K562 (cell line): ENCODE results near the gene CDT1. TPM values are rescaled to one million over a fixed set of nuclear protein-coding genes. Genes with fewer than 3 reads are reported as not detected.

Source experiments
- BCLAF1 ChIP-seq, 2 experiments: fragments of 450-650 bp in 1 of 2; IDR thresholded peaks; 2 replicates each; pipeline ENCODE4 v1.6.1; 2011 to 2017; ENCODE audit warnings: low read depth in 2 of 2, antibody characterized with exemption in 1 of 2, borderline replicate concordance in 1 of 2, low read length in 1 of 2, mild to moderate bottlenecking in 1 of 2, mixed read lengths in 1 of 2; ENCODE audit not compliant: control insufficient read depth in 1 of 2
- BRD9 ChIP-seq: fragments of 450-650 bp; IDR thresholded peaks from 2 replicates; pipeline ENCODE4 v1.6.1; 2018; ENCODE audit warnings: low read depth; ENCODE audit not compliant: partially characterized antibody
- CBX3 ChIP-seq, 2 experiments: IDR thresholded peaks; 1 replicate in 1 of 2; 2 replicates in 1 of 2; pipeline ENCODE4 v1.6.1; 2012; ENCODE audit warnings: inconsistent platforms in 2 of 2, low read length in 2 of 2, borderline replicate concordance in 1 of 2, control low read depth in 1 of 2
- CHD2 ChIP-seq: IDR thresholded peaks from 2 replicates; pipeline ENCODE4 v1.6.1; 2011; ENCODE audit warnings: low read depth, low read length
- CHD4 ChIP-seq: fragments of 200-600 bp; sonication (generic); IDR thresholded peaks from 3 replicates; pipeline ENCODE4 v1.6.1; 2012; ENCODE audit warnings: low read depth, mild to moderate bottlenecking, mixed read lengths, low read length, inconsistent platforms; ENCODE audit not compliant: insufficient read depth, insufficient replicate concordance, poor library complexity, severe bottlenecking
- CTCF ChIP-seq, 3 experiments: IDR thresholded peaks in 2 of 3; conservative IDR thresholded peaks in 1 of 3; 2 replicates each; pipeline ENCODE4 v1.5.1; 2011 to 2012; ENCODE audit warnings: low read length in 3 of 3, mild to moderate bottlenecking in 3 of 3, control low read depth in 2 of 3, improper control_type of control experiment in 1 of 3, inconsistent platforms in 1 of 3, low read depth in 1 of 3, mixed read lengths in 1 of 3, moderate library complexity in 1 of 3; ENCODE audit not compliant: insufficient read depth in 2 of 3
- ELF1 ChIP-seq: fragments of 200-800 bp; sonication (Bioruptor generic); IDR thresholded peaks from 2 replicates; pipeline ENCODE4 v1.6.1; 2016; ENCODE audit warnings: missing genetic modification characterization, missing compliant biosample characterization
- GABPB2 ChIP-seq: fragments of 250-450 bp; sonication (Bioruptor Pico); conservative IDR thresholded peaks from 2 replicates; pipeline ENCODE4 v1.5.1; 2021; ENCODE audit warnings: mild to moderate bottlenecking
- NFYB ChIP-seq: IDR thresholded peaks from 2 replicates; pipeline ENCODE4 v1.6.1; 2011; ENCODE audit warnings: mild to moderate bottlenecking, moderate library complexity; ENCODE audit not compliant: insufficient read length; ENCODE audit errors: extremely low read depth
- RB1 ChIP-seq: fragments of 450-650 bp; IDR thresholded peaks from 2 replicates; pipeline ENCODE4 v1.6.1; 2017; ENCODE audit warnings: low read depth, mild to moderate bottlenecking
- SIN3B ChIP-seq: fragments of 450-650 bp; IDR thresholded peaks from 2 replicates; pipeline ENCODE4 v1.6.1; 2017; ENCODE audit warnings: low read depth, mild to moderate bottlenecking, moderate library complexity
- SMARCA4 ChIP-seq: fragments of 450-650 bp; IDR thresholded peaks from 2 replicates; pipeline ENCODE4 v1.6.1; 2016
- SMARCB1 ChIP-seq: IDR thresholded peaks from 2 replicates; pipeline ENCODE4 v1.6.1; 2011; ENCODE audit warnings: improper control_type of control experiment, low read depth; ENCODE audit not compliant: insufficient read length
- SRF ChIP-seq, 2 experiments: fragments of 250-450, 450-650 bp in 1 of 2; sonication (Bioruptor Pico) in 1 of 2; sonication (generic) in 1 of 2; formaldehyde crosslinking; IDR thresholded peaks; 2 replicates each; pipeline versions ENCODE4 v1.5.0 to v1.5.1; 2020 to 2022; ENCODE audit warnings: mild to moderate bottlenecking in 1 of 2, missing genetic modification reagents in 1 of 2
- ZNF133 ChIP-seq: fragments of 250-450 bp; sonication (Bioruptor Pico); IDR thresholded peaks from 2 replicates; pipeline ENCODE4 v1.4.0; 2020; ENCODE audit warnings: mild to moderate bottlenecking
- ZNF24 ChIP-seq: fragments of 450-650 bp; IDR thresholded peaks from 2 replicates; pipeline ENCODE4 v1.6.1; 2016
- ZNF263 ChIP-seq: sonication (generic); formaldehyde crosslinking; IDR thresholded peaks from 2 replicates; pipeline ENCODE4 v1.8.0; 2022; ENCODE audit warnings: mild to moderate bottlenecking, missing genetic modification reagents, borderline replicate concordance
- ZNF274 ChIP-seq: IDR thresholded peaks from 2 replicates; pipeline ENCODE4 v1.6.1; 2011; ENCODE audit warnings: low read depth, mild to moderate bottlenecking, low read length, moderate library complexity, borderline replicate concordance
- ZNF695 ChIP-seq: fragments of 450-650 bp; formaldehyde crosslinking; IDR thresholded peaks from 2 replicates; pipeline ENCODE4 v1.4.0; 2020; ENCODE audit warnings: mild to moderate bottlenecking, moderate library complexity
- ZNF785 ChIP-seq: fragments of 250-450 bp; sonication (Bioruptor Pico); IDR thresholded peaks from 2 replicates; pipeline ENCODE4 v1.4.0; 2020; ENCODE audit warnings: mild to moderate bottlenecking
- ZSCAN29 ChIP-seq: fragments of 450-650 bp; IDR thresholded peaks from 2 replicates; pipeline ENCODE4 v1.6.1; 2017
- polyA plus RNA-seq, 8 experiments: library from polyadenylated mRNA; depleted of rRNA in 4 of 8; stranded (reverse) in 5 of 8; unstranded in 3 of 8; fragments of >200 nt; fragmentation: Nextera tagmentation in 2 of 8; fragmentation: Illumina TruSeq in 1 of 8; extraction: Ambion mirVana in 2 of 8; extraction: Trizol in 1 of 8; gene quantifications; 2 replicates each; pipeline versions ENCODE4 v1.2.1 to v1.2.3, GENCODE V29; 2011 to 2014; ENCODE audit warnings: inconsistent platforms in 1 of 8, missing spikeins in 1 of 8
- total RNA-seq, 7 experiments: library from RNA; depleted of rRNA in 6 of 7; stranded (reverse); fragments of >200 nt in 6 of 7; fragmentation: Illumina TruSeq in 2 of 7; extraction: Trizol in 2 of 7; gene quantifications; 2 replicates each; pipeline versions ENCODE4 v1.2.1 to v1.2.3, GENCODE V29; 2011 to 2021; ENCODE audit warnings: low replicate concordance in 1 of 7
- TF ChIP-seq, protein P1 (sequence below): fragments of 450-650 bp; formaldehyde crosslinking; IDR thresholded peaks from 2 replicates; pipeline ENCODE4 v1.4.0; 2020; ENCODE audit warnings: mild to moderate bottlenecking, moderate library complexity

CDT1 gene
- total and polyA plus RNA-seq, 9 of the 15 experiments (the other 6 are each of a cell fraction or from before 2014, with no cell fraction given), result 0.92 to 178 (median 14.2) TPM

DNA sequence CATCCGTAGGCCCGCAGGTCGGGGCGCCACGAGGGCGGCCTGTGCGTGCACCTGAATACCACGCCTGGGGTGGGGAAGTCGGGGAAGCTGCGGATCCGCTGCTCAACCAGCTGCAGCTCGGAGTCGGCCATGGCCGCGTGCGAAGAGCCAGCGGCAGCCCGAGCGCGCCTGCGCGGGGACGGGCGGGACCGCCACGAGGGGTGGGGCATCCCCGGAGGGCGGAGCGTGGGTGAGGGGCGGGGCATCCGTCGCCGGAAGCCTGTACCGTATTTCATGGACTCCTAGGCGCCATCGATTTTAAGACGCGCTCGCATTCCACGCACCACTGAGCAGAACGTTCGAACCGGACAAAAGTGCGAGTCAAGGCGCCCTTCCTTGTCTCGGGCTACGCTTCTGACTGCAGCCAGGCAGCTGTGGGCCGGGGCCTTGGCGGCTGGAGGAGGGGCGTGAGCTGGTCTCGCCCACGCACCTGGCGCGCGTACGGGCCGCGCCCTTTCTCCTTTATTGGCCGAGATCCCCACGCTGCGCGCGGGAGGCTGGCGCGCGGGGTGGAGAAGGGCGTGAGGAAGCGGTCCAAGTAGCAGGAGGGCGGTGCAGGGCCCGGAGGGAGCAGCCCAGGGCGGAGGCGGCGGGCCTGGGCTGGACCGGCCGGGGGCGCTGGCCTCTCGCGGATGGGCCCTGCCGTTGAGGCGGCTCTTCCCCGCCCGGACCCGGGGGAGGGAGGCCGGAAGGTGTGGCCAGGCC lies 8.4 kb downstream of the CDT1 start, which contains the start of gene APRT (continued):
- TF ChIP-seq SMARCA4 (no peak), BCLAF1 (IDR thresholded peaks at IDR 0.05; ENCODE audit: borderline replicate concordance in 1 of 2, control insufficient read depth in 1 of 2, low read depth in 2 of 2, low read length in 1 of 2) (peak in 1 of 2 experiments; percentile 12; a peak in 1 of 4 replicates), ZNF263 (peak; percentile 83; the same call in 1 of the 2 replicates), BRD9 (no peak), ZNF695 (CRISPR knock-in tag) (no peak), ZNF133 (CRISPR knock-in tag) (no peak), ZNF785 (CRISPR knock-in tag) (no peak), ZNF274 (no peak), CHD2 (peak; percentile 8; the same call in 1 of the 2 replicates), SMARCB1 (no peak), CTCF (IDR thresholded peaks at IDR 0.05 in 2 of 3, conservative IDR thresholded peaks at IDR 0.05 in 1 of 3; ENCODE audit: insufficient read depth in 2 of 3, low read depth in 1 of 3, low read length in 3 of 3) (peak; percentile 67 to 89 (median 84)), NFYB (no peak), ELF1 (no peak), SIN3B (peak; percentile 59; the same call in 1 of the 2 replicates), ZSCAN29 (0 out of 2 replicates have a peak, but pooled peaks have one; percentile 24), RB1 (peak; percentile 92), GABPB2 (CRISPR knock-in tag) (no peak), SRF (CRISPR knock-in tag; IDR thresholded peaks at IDR 0.05) (peak in 1 of 2 experiments; percentile 27; a peak in 2 of 4 replicates), CHD4 (no peak), CBX3 (IDR thresholded peaks at IDR 0.05; ENCODE audit: borderline replicate concordance in 1 of 2, low read length in 2 of 2) (peak in 1 of 2 experiments; percentile 25; a peak in 1 of 3 replicates), ZNF24 (peak; percentile 25; the same call in 1 of the 2 replicates)
- TF ChIP-seq, protein P1, sequence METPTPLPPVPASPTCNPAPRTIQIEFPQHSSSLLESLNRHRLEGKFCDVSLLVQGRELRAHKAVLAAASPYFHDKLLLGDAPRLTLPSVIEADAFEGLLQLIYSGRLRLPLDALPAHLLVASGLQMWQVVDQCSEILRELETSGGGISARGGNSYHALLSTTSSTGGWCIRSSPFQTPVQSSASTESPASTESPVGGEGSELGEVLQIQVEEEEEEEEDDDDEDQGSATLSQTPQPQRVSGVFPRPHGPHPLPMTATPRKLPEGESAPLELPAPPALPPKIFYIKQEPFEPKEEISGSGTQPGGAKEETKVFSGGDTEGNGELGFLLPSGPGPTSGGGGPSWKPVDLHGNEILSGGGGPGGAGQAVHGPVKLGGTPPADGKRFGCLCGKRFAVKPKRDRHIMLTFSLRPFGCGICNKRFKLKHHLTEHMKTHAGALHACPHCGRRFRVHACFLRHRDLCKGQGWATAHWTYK (CRISPR knock-in tag), result peak; percentile 43; the same call in 1 of the 2 replicates
